Endothelial cell of umbilical vein (primary cell): ENCODE data around the gene SSH2.

Source experiments
- EZH2 ChIP-seq: IDR thresholded peaks from 2 replicates; pipeline ENCODE4 v1.6.1; 2012; ENCODE audit warnings: borderline replicate concordance, low read depth, mild to moderate bottlenecking, moderate library complexity, low read length, inconsistent platforms; ENCODE audit not compliant: severe bottlenecking
- FOS ChIP-seq: IDR thresholded peaks from 2 replicates; pipeline ENCODE4 v1.6.1; 2011; ENCODE audit warnings: mild to moderate bottlenecking, low read length, moderate library complexity, borderline replicate concordance; ENCODE audit not compliant: insufficient read depth
- MYC ChIP-seq: IDR thresholded peaks from one replicate; pipeline ENCODE4 v1.6.1; 2011; ENCODE audit warnings: mild to moderate bottlenecking, low read depth, low read length
- POLR2A ChIP-seq: IDR thresholded peaks from 2 replicates; pipeline ENCODE4 v1.6.1; 2012; ENCODE audit warnings: low read depth, mild to moderate bottlenecking, control low read depth, low read length
- POLR2AphosphoS5 ChIP-seq: IDR thresholded peaks from 2 replicates; pipeline ENCODE4 v1.6.1; 2012; ENCODE audit warnings: low read depth, mild to moderate bottlenecking, control low read depth, low read length, moderate library complexity; ENCODE audit not compliant: insufficient read depth
- TF ChIP-seq, protein P1 (sequence below): IDR thresholded peaks from 2 replicates; pipeline ENCODE4 v1.6.1; 2011; ENCODE audit not compliant: insufficient read depth, insufficient read length
- TF ChIP-seq, protein P2 (sequence below), 2 donors: IDR thresholded peaks; 1 replicate in 1 of 2; 2 replicates in 1 of 2; pipeline ENCODE4 v1.5.1; 2011; ENCODE audit warnings: low read length in 2 of 2, mild to moderate bottlenecking in 2 of 2, moderate library complexity in 2 of 2, control low read depth in 1 of 2, inconsistent platforms in 1 of 2, low read depth in 1 of 2; ENCODE audit not compliant: insufficient read depth in 1 of 2; ENCODE audit errors: extremely low read depth in 1 of 2

DNA sequence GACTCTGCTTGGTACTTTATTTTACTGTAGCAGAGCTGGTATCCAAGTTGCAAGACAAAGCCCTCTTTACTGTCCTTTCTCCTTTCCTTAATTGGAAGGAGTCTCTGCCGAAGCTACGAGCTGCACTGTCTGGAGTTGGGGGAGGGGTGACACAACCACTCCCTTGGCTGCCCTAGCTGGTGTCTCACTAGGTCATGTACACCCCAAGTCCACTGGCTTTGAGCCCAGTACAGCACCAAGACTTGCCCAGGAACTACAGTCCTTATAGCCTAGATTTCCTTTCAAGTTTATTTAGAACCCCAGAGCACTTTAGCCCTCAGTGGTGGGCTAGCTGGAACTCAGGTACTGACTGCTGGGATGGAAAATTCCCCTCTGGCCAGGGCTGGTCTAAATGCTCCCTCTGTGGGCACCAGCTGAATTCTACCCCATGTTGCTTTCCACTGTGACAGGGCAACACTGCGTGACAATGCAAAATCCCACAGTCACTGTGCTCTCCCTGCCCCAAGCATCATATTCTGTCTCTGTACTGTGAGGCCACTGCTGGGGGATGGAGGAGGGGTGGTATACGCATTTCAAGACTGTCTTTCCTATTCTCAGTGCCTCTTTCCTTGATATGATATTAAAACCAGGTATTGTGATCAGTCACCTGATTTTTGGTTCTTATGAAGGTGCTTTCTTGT is 29.8 kb upstream of the SSH2 start:
- TF ChIP-seq, protein P1, sequence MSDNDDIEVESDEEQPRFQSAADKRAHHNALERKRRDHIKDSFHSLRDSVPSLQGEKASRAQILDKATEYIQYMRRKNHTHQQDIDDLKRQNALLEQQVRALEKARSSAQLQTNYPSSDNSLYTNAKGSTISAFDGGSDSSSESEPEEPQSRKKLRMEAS: no peak
- TF ChIP-seq POLR2AphosphoS5: no peak
- TF ChIP-seq MYC: no peak
- TF ChIP-seq, protein P2, sequence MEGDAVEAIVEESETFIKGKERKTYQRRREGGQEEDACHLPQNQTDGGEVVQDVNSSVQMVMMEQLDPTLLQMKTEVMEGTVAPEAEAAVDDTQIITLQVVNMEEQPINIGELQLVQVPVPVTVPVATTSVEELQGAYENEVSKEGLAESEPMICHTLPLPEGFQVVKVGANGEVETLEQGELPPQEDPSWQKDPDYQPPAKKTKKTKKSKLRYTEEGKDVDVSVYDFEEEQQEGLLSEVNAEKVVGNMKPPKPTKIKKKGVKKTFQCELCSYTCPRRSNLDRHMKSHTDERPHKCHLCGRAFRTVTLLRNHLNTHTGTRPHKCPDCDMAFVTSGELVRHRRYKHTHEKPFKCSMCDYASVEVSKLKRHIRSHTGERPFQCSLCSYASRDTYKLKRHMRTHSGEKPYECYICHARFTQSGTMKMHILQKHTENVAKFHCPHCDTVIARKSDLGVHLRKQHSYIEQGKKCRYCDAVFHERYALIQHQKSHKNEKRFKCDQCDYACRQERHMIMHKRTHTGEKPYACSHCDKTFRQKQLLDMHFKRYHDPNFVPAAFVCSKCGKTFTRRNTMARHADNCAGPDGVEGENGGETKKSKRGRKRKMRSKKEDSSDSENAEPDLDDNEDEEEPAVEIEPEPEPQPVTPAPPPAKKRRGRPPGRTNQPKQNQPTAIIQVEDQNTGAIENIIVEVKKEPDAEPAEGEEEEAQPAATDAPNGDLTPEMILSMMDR (IDR thresholded peaks at IDR 0.05; ENCODE audit: extremely low read depth in 1 of 2, insufficient read depth in 1 of 2, low read depth in 1 of 2, low read length in 2 of 2): no peak
- no peak for TF ChIP-seq POLR2A
- TF ChIP-seq EZH2: no peak
- no peak for TF ChIP-seq FOS
